SU-DHL-6 (cell line): ENCODE results near the gene FUT9.

Experiments used
- H2AFZ ChIP-seq: fragments of 200-600 bp; sonication (generic); 2 replicates; pipeline ENCODE4 v1.6.1; 2014; ENCODE audit warnings: low read depth, mild to moderate bottlenecking, moderate library complexity, mixed read lengths, antibody characterized with exemption, low read length; ENCODE audit not compliant: severe bottlenecking
- H3F3A ChIP-seq: fragments of 200-600 bp; shearing (Covaris generic); 2 replicates; pipeline ENCODE4 v1.6.0; 2016; ENCODE audit warnings: antibody characterized with exemption, mild to moderate bottlenecking; ENCODE audit not compliant: insufficient read depth
- H3K27ac ChIP-seq: fragments of 200-600 bp; sonication (generic); 2 replicates; pipeline ENCODE4 v1.5.1; 2016; ENCODE audit warnings: low read depth, mild to moderate bottlenecking, low read length, moderate library complexity, mixed read lengths
- H3K27me3 ChIP-seq: fragments of 200-600 bp; sonication (generic), shearing (Covaris generic); 2 replicates; pipeline ENCODE4 v1.6.0; 2014; ENCODE audit warnings: mild to moderate bottlenecking, low read length
- H3K36me3 ChIP-seq: fragments of 200-600 bp; sonication (generic); 2 replicates; pipeline ENCODE4 v1.6.1; 2014; ENCODE audit warnings: mild to moderate bottlenecking, low read length, mixed read lengths
- H3K4me2 ChIP-seq: fragments of 300-600, 200-600 bp; shearing (Covaris generic), sonication (generic); 2 replicates; pipeline ENCODE4 v1.6.0; 2014; ENCODE audit warnings: low read length, low read depth, mild to moderate bottlenecking; ENCODE audit not compliant: poor library complexity, severe bottlenecking
- H3K4me3 ChIP-seq: fragments of 200-600 bp; sonication (generic); 2 replicates; pipeline ENCODE4 v1.5.1; 2014; ENCODE audit warnings: antibody characterized with exemption, low read length, mild to moderate bottlenecking, mixed read lengths; ENCODE audit not compliant: insufficient read depth, poor library complexity, severe bottlenecking
- H3K79me2 ChIP-seq: fragments of 200-600 bp; sonication (generic); 2 replicates; pipeline ENCODE4 v1.6.1; 2014; ENCODE audit warnings: mild to moderate bottlenecking, low read length, moderate library complexity; ENCODE audit not compliant: insufficient read depth
- H3K9ac ChIP-seq: fragments of 200-600 bp; sonication (generic); 2 replicates; pipeline ENCODE4 v1.7.0; 2014; ENCODE audit warnings: mild to moderate bottlenecking, low read length
- H3K9me2 ChIP-seq: fragments of 200-600 bp; sonication (generic); replicated peaks from 2 replicates; pipeline ENCODE4 v1.6.1; 2014; ENCODE audit warnings: low read length; ENCODE audit not compliant: insufficient read depth
- H3K9me3 ChIP-seq: fragments of 200-600 bp; sonication (generic); 2 replicates; pipeline ENCODE4 v1.6.1; 2014; ENCODE audit warnings: low read length, mixed read lengths; ENCODE audit not compliant: insufficient read depth
- H4K20me1 ChIP-seq: fragments of 200-600 bp; sonication (generic); 2 replicates; pipeline ENCODE4 v1.6.1; 2014; ENCODE audit warnings: low read depth, mild to moderate bottlenecking, antibody characterized with exemption, low read length, moderate library complexity, mixed read lengths
- EZH2phosphoT487 ChIP-seq: fragments of 200-600 bp; sonication (generic), shearing (Covaris generic); conservative IDR thresholded peaks from 2 replicates; pipeline ENCODE4 v1.6.1; 2018; ENCODE audit warnings: mild to moderate bottlenecking, antibody characterized with exemption, low read length, moderate library complexity, mixed read lengths
- TF ChIP-seq, protein P1 (sequence below): fragments of 200-600 bp; sonication (generic); IDR thresholded peaks from one replicate; pipeline ENCODE4 v1.5.1; 2017; ENCODE audit warnings: antibody characterized with exemption, mild to moderate bottlenecking, low read length, moderate library complexity; ENCODE audit not compliant: insufficient read depth, poor library complexity, severe bottlenecking

Gene FUT9

DNA sequence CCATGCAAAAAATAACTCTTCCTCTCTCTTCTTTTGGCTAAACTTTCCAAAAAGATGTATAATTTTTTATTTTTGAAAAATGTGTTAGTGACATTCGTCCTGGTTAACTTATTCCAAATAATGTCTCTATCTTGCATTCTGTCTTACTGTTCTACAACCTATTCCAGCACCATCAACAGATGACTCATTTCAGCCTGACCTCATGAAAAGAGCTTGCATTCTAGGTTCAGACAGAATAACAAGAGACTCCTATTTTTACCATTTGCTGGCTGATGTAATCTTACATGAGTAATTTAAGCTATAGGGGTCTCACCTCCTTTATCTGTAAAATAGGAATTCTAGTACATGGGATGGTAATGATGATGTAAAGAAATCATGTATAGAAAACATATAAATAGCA, 109.0 kb downstream of the FUT9 start:
- Histone ChIP-seq H3K36me3 (no peaks in the 10 kb centered on the region), H3K4me3 (no peak overlapping the region), H3K9me3 (no peaks in the 10 kb centered on the region), H3K4me2 (no peak overlapping the region), H3F3A (no peaks in the 10 kb centered on the region), H3K27me3 (no peaks in the 10 kb centered on the region), H4K20me1 (no peaks in the 10 kb centered on the region), H3K27ac (no peak overlapping the region), H2AFZ (no peak overlapping the region), H3K79me2 (no peaks in the 10 kb centered on the region), H3K9ac (no peak overlapping the region), H3K9me2 (no peaks in the 10 kb centered on the region)
- TF ChIP-seq EZH2phosphoT487 = no peak
- TF ChIP-seq, protein P1, sequence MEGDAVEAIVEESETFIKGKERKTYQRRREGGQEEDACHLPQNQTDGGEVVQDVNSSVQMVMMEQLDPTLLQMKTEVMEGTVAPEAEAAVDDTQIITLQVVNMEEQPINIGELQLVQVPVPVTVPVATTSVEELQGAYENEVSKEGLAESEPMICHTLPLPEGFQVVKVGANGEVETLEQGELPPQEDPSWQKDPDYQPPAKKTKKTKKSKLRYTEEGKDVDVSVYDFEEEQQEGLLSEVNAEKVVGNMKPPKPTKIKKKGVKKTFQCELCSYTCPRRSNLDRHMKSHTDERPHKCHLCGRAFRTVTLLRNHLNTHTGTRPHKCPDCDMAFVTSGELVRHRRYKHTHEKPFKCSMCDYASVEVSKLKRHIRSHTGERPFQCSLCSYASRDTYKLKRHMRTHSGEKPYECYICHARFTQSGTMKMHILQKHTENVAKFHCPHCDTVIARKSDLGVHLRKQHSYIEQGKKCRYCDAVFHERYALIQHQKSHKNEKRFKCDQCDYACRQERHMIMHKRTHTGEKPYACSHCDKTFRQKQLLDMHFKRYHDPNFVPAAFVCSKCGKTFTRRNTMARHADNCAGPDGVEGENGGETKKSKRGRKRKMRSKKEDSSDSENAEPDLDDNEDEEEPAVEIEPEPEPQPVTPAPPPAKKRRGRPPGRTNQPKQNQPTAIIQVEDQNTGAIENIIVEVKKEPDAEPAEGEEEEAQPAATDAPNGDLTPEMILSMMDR = no peak

DNA sequence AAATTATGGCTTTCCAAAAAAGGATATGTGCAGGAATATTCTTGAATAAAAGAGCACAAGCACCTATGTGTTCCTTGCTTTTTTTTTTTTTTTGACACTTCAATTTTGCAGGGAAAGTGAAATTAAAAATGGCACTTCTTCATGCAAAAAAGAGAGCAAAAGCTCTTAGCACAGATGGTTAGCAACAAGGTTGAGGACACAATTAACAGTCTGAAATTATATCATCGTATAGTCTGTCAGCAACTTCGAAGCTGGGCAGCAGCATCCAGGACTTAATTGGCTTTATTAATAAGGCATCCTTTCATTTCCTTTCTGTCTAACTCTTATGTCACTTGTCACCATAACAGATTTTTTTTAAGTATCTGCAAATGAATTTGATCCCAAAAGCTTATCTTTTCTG, 122.6 kb downstream of the FUT9 start:
- H3K4me2 ChIP-seq = no peak overlapping the region
- H3K9ac ChIP-seq = no peak overlapping the region
- no peaks in the 10 kb centered on the region for H3K27me3 ChIP-seq
- no peak overlapping the region for H2AFZ ChIP-seq
- H3K9me3 ChIP-seq = no peaks in the 10 kb centered on the region
- H3K9me2 ChIP-seq = no peaks in the 10 kb centered on the region
- no peaks in the 10 kb centered on the region for H4K20me1 ChIP-seq
- H3K79me2 ChIP-seq = no peaks in the 10 kb centered on the region
- H3K27ac ChIP-seq = no peak overlapping the region
- H3K4me3 ChIP-seq = no peak overlapping the region
- TF ChIP-seq EZH2phosphoT487 = no peak
- TF ChIP-seq, protein P1 = no peak
- no peaks in the 10 kb centered on the region for H3K36me3 ChIP-seq
- no peaks in the 10 kb centered on the region for H3F3A ChIP-seq

DNA sequence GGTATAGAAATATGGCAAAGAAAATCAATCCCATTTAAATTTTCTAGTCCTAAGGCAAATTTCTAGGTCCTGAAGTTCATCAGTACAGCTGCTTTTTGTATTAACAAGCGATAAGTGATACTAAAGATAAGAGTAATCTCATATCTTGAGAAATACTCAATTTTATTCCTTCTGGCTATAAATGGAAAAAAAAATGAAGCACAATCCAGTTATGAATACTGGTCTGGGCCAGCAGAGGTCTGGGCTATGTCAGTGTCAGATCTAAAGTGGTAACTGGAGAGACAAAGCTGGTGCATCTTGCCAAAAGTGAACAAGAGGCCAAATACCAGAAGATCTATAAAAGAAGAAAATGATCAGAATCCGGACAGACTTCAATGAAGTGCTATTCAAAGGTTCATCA, 126.4 kb downstream of the FUT9 start:
- Histone ChIP-seq H3K4me2 (no peak overlapping the region), H2AFZ (no peak overlapping the region), H3F3A (no peaks in the 10 kb centered on the region), H3K9ac (no peak overlapping the region), H3K79me2 (no peaks in the 10 kb centered on the region), H4K20me1 (no peaks in the 10 kb centered on the region), H3K4me3 (no peak overlapping the region), H3K9me3 (no peaks in the 10 kb centered on the region), H3K36me3 (no peaks in the 10 kb centered on the region), H3K27me3 (no peaks in the 10 kb centered on the region), H3K27ac (no peak overlapping the region), H3K9me2 (no peaks in the 10 kb centered on the region)
- TF ChIP-seq, protein P1 = no peak
- TF ChIP-seq EZH2phosphoT487 = no peak
